GM19468 (cell line): ENCODE data around the gene NIPAL4.

Experiments used
- ATAC-seq: cut with Tn5 transposase; IDR thresholded peaks from one replicate; pipeline ENCODE4 v1.9.1; 2021; ENCODE audit warnings: mild to moderate bottlenecking, moderate library complexity, moderate number of reproducible peaks; ENCODE audit not compliant: unreplicated experiment; ENCODE audit errors: extremely low read depth

The NIPAL4 gene

GRCh38 chr5:157511651-157512644 is 51.9 kb downstream of the NIPAL4 start:
- ATAC-seq, result no peak

- ATAC-seq, result no peak
These were observed 53.2 kb downstream of the NIPAL4 start for GRCh38 chr5:157513182-157513581.

- no peak for ATAC-seq
These were observed 55.0 kb downstream of the NIPAL4 start for GRCh38 chr5:157514974-157515373.

- no peak for ATAC-seq
These were observed 56.0 kb downstream of the NIPAL4 start for GRCh38 chr5:157516006-157516405.

GRCh38 chr5:157516626-157517325 is 56.8 kb downstream of the NIPAL4 start:
- no peak for ATAC-seq

- no peak for ATAC-seq
These were observed 59.0 kb downstream of the NIPAL4 start for GRCh38 chr5:157518963-157519362.

GRCh38 chr5:157519579-157520253 is 59.7 kb downstream of the NIPAL4 start:
- ATAC-seq, result peak; percentile 59

- ATAC-seq, result no peak
These were observed 61.1 kb downstream of the NIPAL4 start for GRCh38 chr5:157520911-157521703.

GRCh38 chr5:157521704-157522029 is 61.7 kb downstream of the NIPAL4 start:
- ATAC-seq, result no peak

GRCh38 chr5:157523976-157524375 is 64.0 kb downstream of the NIPAL4 start:
- ATAC-seq, result no peak
